ENCODE measurements around the gene PKD1. TPM values are rescaled to one million over a fixed set of nuclear protein-coding genes. Genes with fewer than 3 reads are reported as not detected.

Gene PKD1
- total RNA-seq, 1 donor from 2014 or later = 628 TPM

GRCh38 chr16:2077016-2077415 lies 58.7 kb downstream of the PKD1 start:
- Mint-ChIP-seq H3K4me1 (ENCODE audit: low read depth, unreplicated experiment) (no peaks in the 10 kb centered on the region), H3K9me3 (ENCODE audit: unreplicated experiment) (peaks cover 1% of the 10 kb centered on the region), H3K27ac (ENCODE audit: unreplicated experiment) (no peak overlapping the region), H3K27me3 (ENCODE audit: unreplicated experiment) (no peaks in the 10 kb centered on the region), H3K36me3 (ENCODE audit: unreplicated experiment) (no peaks in the 10 kb centered on the region), H3K4me3 (ENCODE audit: unreplicated experiment) (peak overlapping the region; percentile 22)
- DNase-seq = no peak
- no peak for TF ChIP-seq CTCF (IDR thresholded peaks at IDR 0.05; ENCODE audit: partially characterized antibody, unreplicated experiment)

- H3K36me3 Mint-ChIP-seq (ENCODE audit: unreplicated experiment) = no peaks in the 10 kb centered on the region
- H3K4me3 Mint-ChIP-seq (ENCODE audit: unreplicated experiment) = no peak overlapping the region
- H3K9me3 Mint-ChIP-seq (ENCODE audit: unreplicated experiment) = peaks cover 1% of the 10 kb centered on the region
- DNase-seq = no peak
- no peak for TF ChIP-seq CTCF (IDR thresholded peaks at IDR 0.05; ENCODE audit: partially characterized antibody, unreplicated experiment)
- no peaks in the 10 kb centered on the region for H3K27me3 Mint-ChIP-seq (ENCODE audit: unreplicated experiment)
- H3K27ac Mint-ChIP-seq (ENCODE audit: unreplicated experiment) = no peak overlapping the region
- no peaks in the 10 kb centered on the region for H3K4me1 Mint-ChIP-seq (ENCODE audit: low read depth, unreplicated experiment)
Observed at GRCh38 chr16:2076072-2076865, 59.4 kb downstream of the PKD1 start.

- Mint-ChIP-seq H3K27me3 (ENCODE audit: unreplicated experiment) (peaks cover 1% of the 10 kb centered on the region), H3K36me3 (ENCODE audit: unreplicated experiment) (no peaks in the 10 kb centered on the region), H3K27ac (ENCODE audit: unreplicated experiment) (no peak overlapping the region), H3K4me1 (ENCODE audit: low read depth, unreplicated experiment) (no peaks in the 10 kb centered on the region), H3K9me3 (ENCODE audit: unreplicated experiment) (peaks cover 1% of the 10 kb centered on the region), H3K4me3 (ENCODE audit: unreplicated experiment) (no peak overlapping the region)
- TF ChIP-seq CTCF (IDR thresholded peaks at IDR 0.05; ENCODE audit: partially characterized antibody, unreplicated experiment) = no peak
- DNase-seq = no peak
Observed at GRCh38 chr16:2075631-2076030, 60.1 kb downstream of the PKD1 start.

- Mint-ChIP-seq H3K4me1 (ENCODE audit: low read depth, unreplicated experiment) (no peaks in the 10 kb centered on the region), H3K4me3 (ENCODE audit: unreplicated experiment) (no peak overlapping the region), H3K27ac (ENCODE audit: unreplicated experiment) (no peak overlapping the region), H3K36me3 (ENCODE audit: unreplicated experiment) (no peaks in the 10 kb centered on the region), H3K27me3 (ENCODE audit: unreplicated experiment) (peaks cover 1% of the 10 kb centered on the region), H3K9me3 (ENCODE audit: unreplicated experiment) (peaks cover 1% of the 10 kb centered on the region)
- no peak for TF ChIP-seq CTCF (IDR thresholded peaks at IDR 0.05; ENCODE audit: partially characterized antibody, unreplicated experiment)
- no peak for DNase-seq
Observed at GRCh38 chr16:2074071-2074470, 61.6 kb downstream of the PKD1 start.

GRCh38 chr16:2072926-2073325 lies 62.8 kb downstream of the PKD1 start:
- DNase-seq = no peak
- Mint-ChIP-seq H3K27ac (ENCODE audit: unreplicated experiment) (no peak overlapping the region), H3K4me1 (ENCODE audit: low read depth, unreplicated experiment) (no peaks in the 10 kb centered on the region), H3K9me3 (ENCODE audit: unreplicated experiment) (peaks cover 1% of the 10 kb centered on the region), H3K36me3 (ENCODE audit: unreplicated experiment) (no peaks in the 10 kb centered on the region), H3K27me3 (ENCODE audit: unreplicated experiment) (peaks cover 1% of the 10 kb centered on the region), H3K4me3 (ENCODE audit: unreplicated experiment) (no peak overlapping the region)
- TF ChIP-seq CTCF (IDR thresholded peaks at IDR 0.05; ENCODE audit: partially characterized antibody, unreplicated experiment) = no peak
